ENCODE measurements around the gene RAD9B. TPM values are rescaled to one million over a fixed set of nuclear protein-coding genes. Genes with fewer than 3 reads are reported as not detected.
"Not testable (repeated sequence)": the region's sequence is repeated elsewhere in the genome, so short reads cannot be mapped to it uniquely, and the experiment has no call there.

The RAD9B gene
- total RNA-seq (1 to 10 TPM in 5 of 9 donors, under 1 TPM in 2, not detected in 2; 0.67 to 4.8 (median 2.4) TPM), polyA plus RNA-seq (10 to 100 TPM in 1 of 2 donors, under 1 TPM in 1; 0.34 to 12.0 TPM)
- long read RNA-seq, donor 1, result 0 reads
- long read RNA-seq, donor 2, partial matches to known transcripts, result 0 of 5 reads
- long read RNA-seq, donor 2, other reads (novel, unspliced or antisense), result 5 of 5 reads
- long read RNA-seq, donor 3, partial matches to known transcripts, result 0 of 3 reads
- long read RNA-seq, donor 3, other reads (novel, unspliced or antisense), result 3 of 3 reads

DNA sequence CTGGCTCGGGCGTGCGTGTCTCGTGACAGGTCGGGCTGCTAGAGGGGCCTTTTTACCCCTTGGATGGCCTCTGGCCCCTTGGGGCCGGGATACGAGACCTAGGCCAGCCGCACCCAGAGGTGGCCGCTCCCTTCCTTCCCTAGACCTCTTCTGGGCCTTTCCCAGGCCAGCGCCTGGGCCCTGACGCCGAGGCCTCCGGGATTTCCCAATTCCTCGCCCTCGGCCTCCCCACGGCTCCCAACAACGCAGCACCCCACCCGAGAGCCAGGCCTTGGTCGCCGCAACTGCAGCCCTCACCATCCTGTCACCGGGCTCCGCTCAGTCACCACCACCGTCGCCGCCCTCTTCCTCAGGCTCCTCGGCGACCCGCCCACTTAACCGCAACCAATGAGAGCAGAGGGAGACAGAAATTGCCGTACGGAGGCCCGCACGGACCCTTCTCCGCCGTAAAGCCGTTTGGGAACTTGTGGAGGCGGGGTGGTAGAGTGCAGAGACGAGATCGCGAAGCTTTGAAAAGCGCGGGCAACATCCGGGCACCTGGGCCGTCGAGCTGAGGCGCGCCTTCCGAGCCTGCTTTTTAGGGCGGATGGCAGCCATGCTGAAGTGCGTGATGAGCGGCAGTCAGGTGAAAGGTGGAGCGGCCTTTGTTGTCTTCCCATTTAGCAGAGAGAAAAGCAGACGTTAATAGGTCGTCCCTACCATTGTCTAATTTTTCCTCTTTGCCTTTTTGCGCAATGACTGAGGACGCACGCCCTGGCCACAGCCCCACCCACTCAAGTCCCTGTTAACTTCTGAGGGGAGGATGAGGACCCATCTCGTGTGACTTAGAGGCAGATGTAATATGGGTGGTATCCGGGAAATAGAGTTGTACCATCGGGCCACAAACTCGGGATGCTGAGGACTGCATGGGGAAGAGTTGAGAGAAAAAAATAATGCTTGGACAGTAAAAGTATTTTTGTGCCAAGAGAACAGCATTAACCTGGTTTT, at the start of gene RAD9B, which contains the start of gene VPS29:
Gene RAD9B, plus strand, starts transcription at position 580 of the 987 bp plus-strand sequence. Its CDS starts 7 bp downstream, at position 587.
Gene VPS29, minus strand, starts transcription at position 360 of the 987 bp plus-strand sequence. Its CDS starts 60 bp downstream, at position 300.
- H3K36me3 ChIP-seq, result peaks cover 0 to 11% (median 5%) of the 10 kb centered on the region in 9 donors
- peak within 1 kb of the TSS; percentile 65 to 98 (median 89) for H3K4me3 ChIP-seq
- peak within 1 kb of the TSS; percentile 64 to 96 (median 90) for H3K27ac ChIP-seq
- TF ChIP-seq, protein P1, sequence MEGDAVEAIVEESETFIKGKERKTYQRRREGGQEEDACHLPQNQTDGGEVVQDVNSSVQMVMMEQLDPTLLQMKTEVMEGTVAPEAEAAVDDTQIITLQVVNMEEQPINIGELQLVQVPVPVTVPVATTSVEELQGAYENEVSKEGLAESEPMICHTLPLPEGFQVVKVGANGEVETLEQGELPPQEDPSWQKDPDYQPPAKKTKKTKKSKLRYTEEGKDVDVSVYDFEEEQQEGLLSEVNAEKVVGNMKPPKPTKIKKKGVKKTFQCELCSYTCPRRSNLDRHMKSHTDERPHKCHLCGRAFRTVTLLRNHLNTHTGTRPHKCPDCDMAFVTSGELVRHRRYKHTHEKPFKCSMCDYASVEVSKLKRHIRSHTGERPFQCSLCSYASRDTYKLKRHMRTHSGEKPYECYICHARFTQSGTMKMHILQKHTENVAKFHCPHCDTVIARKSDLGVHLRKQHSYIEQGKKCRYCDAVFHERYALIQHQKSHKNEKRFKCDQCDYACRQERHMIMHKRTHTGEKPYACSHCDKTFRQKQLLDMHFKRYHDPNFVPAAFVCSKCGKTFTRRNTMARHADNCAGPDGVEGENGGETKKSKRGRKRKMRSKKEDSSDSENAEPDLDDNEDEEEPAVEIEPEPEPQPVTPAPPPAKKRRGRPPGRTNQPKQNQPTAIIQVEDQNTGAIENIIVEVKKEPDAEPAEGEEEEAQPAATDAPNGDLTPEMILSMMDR (IDR thresholded peaks at IDR 0.05), result no peak
- peak in 1 of 2 donors; percentile 87 for TF ChIP-seq POLR2A (IDR thresholded peaks at IDR 0.05)
- 6 to 11% (median 8%) methylated on average over 54 to 61 of the region's 61 CpGs for WGBS, 4 donors
- DNase-seq (peak; percentile 98 to 99 (median 98)), ATAC-seq (peak; percentile 98 to 99 (median 99))
- H3K9me3 ChIP-seq, result no peaks in the 10 kb centered on the region
- no peaks in the 10 kb centered on the region for H3K27me3 ChIP-seq
- peaks cover 0 to 40% (median 29%) of the 10 kb centered on the region in 12 donors for H3K4me1 ChIP-seq
- intact Hi-C loops (cut with DNase I), result loop anchor here in 7 of 10 donors (1.0 to 10.0 kb wide), 6 partner anchors 33 to 385 kb away; partner anchors contain the start of genes FAM216A (in 6 of the 7), GPN3 (in 6 of the 7) and ARPC3 (in 3 of the 7)

GRCh38 chr12:110453569-110454296, 48.4 kb upstream of the RAD9B start:
- H3K9me3 ChIP-seq, result no peaks in the 10 kb centered on the region
- H3K27me3 ChIP-seq, result no peaks in the 10 kb centered on the region
- ATAC-seq (no peak), DNase-seq (no peak)
- peaks cover 0 to 67% (median 52%) of the 10 kb centered on the region in 9 donors for H3K36me3 ChIP-seq
- H3K4me1 ChIP-seq, result peaks cover 0 to 41% (median 7%) of the 10 kb centered on the region in 12 donors
- no peak overlapping the region for H3K27ac ChIP-seq
- H3K4me3 ChIP-seq, result no peak overlapping the region
- no peak for TF ChIP-seq POLR2A (IDR thresholded peaks at IDR 0.05)
- TF ChIP-seq, protein P1 (IDR thresholded peaks at IDR 0.05), result no peak
- 90 to 97% (median 96%) methylated on average over 4 of the region's 4 CpGs for WGBS, 4 donors
- intact Hi-C loops (cut with DNase I), result loop anchor here in 9 of 10 donors (5.0 to 10.0 kb wide), 8 partner anchors 49 to 439 kb away; partner anchors contain the start of genes RAD9B (in 3 of the 9) and VPS29 (in 3 of the 9)

DNA sequence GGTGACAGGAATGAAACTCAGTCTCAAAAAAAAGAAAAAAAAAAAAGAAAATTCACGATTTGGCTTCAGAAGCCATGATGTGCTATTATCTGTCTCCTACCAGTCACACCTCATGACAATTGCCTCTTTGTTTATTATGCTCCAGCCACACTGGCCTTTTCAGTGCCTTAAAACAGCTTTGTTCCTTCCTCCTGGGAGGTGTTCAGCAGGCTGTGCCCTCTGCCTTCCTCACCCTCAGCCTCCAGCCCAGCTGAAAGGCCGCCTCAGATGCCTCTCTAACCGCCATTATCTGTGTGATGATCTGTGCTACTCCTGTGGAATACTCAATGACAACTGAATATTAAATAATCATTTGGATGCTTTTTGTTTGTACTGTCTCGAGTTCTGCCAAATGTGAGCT, 43.4 kb upstream of the RAD9B start:
- Histone ChIP-seq H3K9me3 (no peaks in the 10 kb centered on the region), H3K4me1 (peaks cover 0 to 22% (median 0%) of the 10 kb centered on the region in 12 donors), H3K36me3 (peaks cover 0 to 97% (median 79%) of the 10 kb centered on the region in 9 donors), H3K27ac (no peak overlapping the region), H3K27me3 (no peaks in the 10 kb centered on the region), H3K4me3 (no peak overlapping the region)
- intact Hi-C loops (cut with DNase I), result loop anchor here in 2 of 10 donors (5.0 to 10.0 kb wide), 3 partner anchors 284 to 426 kb away; partner anchors contain the start of gene PPP1CC (in 1 of the 2)
- no peak for TF ChIP-seq POLR2A (IDR thresholded peaks at IDR 0.05)
- TF ChIP-seq, protein P1 (IDR thresholded peaks at IDR 0.05), result no peak
- ATAC-seq (no peak), DNase-seq (no peak)
- WGBS, 4 donors, result 92 to 96% (median 93%) methylated on average over 4 of the region's 4 CpGs

DNA sequence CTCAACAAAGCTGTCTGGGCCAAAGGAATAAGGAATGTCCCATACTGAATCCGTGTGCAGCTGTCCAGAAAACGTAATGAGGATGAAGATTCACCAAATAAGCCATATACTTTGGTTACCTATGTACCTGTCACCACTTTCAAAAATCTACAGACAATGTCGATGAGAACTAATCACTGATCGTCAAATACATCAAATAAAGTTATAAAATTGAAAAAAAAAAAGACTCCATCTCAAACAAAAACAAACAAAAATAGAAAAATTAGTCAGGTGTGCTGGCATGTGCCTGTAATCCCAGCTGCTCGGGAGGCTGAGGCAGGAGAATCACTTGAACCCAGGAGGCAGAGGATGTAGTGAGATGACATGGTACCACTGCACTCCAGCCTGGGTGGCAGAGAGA, 40.9 kb upstream of the RAD9B start:
- 89 to 91% (median 89%) methylated on average over 5 of the region's 5 CpGs for WGBS, 4 donors
- H3K9me3 ChIP-seq; intact Hi-C loops (cut with DNase I); DNase-seq; ATAC-seq; H3K4me3 ChIP-seq; H3K27me3 ChIP-seq; H3K27ac ChIP-seq: not testable (repeated sequence)
- Histone ChIP-seq H3K4me1 (peaks cover 0 to 11% (median 0%) of the 10 kb centered on the region in 12 donors), H3K36me3 (peaks cover 0 to 91% (median 74%) of the 10 kb centered on the region in 9 donors)
